ENCODE results near the gene CIB2.

The CIB2 gene

DNA sequence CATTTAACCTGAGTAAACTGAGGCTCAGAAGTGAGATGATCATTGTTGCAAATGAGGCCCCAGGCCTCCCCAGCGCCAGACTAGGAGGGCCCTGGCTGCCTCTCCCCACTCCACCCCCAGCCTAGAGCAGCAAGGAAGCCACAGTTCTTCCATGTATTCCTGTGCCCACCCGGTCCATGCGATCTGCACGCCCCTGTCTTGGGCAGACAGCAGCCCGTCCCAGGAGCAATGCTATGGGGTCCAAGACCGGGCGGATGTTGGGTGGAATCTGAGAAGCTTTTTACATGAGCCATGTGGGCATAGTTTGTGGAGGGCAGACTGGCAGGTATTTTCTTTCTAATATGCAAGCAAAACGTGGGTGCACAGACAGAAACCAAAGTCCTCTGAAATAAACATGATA is 23.8 kb downstream of the CIB2 start:
- DNase-seq (ENCODE audit: low spot score) = no peak

DNA sequence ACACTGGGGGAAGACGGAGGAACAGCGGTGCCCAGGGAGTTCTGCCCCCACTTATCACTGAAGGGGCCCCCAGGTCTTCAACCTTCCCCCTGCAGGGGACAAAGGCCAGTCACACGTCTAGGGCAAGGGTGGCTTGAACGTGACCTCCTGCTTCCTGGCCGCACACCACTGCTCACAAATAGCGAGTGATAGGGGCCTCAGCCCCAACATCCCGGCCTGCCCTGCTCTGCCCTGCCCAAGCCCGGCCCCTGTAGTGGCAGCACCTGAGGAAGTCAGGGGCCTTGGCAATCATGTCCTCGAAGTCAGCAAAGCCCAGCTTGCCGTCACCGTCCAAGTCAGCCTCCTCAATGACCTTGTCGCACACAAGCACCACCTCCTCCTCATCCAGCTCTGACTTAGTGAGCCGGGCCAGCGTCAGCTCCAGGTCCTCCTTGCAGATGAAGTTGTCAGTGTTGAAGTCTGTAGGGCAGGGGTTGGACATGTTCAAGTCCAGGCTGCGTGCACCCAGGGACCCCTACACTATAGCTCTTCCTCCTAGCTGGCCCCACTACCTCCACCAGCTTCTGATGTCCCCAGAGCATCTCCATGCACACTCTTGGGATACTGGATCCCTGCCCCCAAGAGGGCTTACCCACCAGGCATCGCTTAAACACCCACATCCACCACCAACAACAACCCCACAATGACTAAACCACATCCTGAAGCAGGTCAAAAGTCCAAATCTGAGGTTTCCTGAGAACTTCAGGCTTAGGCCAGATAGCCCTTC is 25.6 kb downstream of the CIB2 start:
- DNase-seq (ENCODE audit: low spot score) = no peak

DNA sequence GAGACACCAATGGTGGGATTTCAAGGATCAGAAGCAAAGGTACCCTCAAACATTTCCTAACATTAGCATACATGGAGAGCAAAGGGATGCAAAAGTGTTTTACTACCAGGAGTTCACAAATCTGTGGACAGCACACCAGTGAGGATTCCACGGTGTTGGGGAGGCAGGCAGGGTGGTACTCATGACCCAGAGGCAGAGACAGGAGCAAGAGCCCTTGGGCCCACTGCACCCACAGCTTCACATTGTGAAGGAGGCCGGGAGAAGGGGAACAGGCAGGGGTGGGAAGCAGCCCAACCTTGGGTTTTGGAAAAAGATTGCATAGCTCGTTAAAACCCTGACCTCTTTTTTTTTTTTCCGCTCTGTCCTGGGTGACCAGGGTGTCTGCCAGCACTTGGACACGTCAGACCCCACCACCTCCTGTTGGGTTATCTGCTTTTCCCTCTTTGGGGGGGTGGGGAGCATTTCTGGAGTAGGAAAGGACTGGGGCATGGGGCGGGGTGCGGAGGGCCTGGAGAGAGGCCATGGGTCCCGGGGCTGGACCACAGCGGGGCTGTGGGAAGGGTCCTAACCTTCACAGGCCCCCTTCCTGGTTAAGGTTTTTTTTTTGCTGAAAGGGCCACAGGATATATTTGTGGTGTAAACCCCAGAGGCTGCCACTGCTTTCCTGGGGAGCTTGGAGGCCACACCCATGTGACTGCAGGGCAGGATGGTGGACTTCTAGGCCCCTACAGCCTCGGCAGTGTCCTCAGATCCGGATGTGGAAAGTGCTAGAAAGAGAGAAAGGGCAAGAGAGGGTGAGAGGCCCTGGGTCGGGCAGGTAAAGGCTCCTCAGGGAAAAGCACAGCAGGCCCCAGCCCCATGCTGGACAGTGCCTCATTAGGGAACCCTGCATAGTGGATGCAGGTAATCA is 26.4 kb downstream of the CIB2 start:
- DNase-seq (ENCODE audit: low spot score) = no peak

DNA sequence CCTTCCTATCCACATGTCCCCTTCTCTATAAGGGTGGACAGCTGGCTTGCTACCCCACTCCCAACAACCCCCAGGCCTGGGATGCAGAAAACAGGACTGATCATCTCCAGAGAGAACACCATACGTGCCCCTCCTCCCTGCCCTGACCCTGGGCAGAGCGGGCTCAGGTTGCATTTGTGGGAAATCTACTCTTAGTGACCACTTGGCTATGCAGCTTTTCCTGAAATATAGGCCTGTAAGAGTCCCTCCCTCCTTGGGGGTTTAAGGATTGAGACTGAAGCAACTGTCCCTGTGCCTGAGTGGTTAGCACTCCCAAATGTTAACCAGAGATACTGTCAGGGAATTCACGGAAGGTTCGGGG is 27.1 kb downstream of the CIB2 start:
- DNase-seq (ENCODE audit: low spot score) = no peak

DNA sequence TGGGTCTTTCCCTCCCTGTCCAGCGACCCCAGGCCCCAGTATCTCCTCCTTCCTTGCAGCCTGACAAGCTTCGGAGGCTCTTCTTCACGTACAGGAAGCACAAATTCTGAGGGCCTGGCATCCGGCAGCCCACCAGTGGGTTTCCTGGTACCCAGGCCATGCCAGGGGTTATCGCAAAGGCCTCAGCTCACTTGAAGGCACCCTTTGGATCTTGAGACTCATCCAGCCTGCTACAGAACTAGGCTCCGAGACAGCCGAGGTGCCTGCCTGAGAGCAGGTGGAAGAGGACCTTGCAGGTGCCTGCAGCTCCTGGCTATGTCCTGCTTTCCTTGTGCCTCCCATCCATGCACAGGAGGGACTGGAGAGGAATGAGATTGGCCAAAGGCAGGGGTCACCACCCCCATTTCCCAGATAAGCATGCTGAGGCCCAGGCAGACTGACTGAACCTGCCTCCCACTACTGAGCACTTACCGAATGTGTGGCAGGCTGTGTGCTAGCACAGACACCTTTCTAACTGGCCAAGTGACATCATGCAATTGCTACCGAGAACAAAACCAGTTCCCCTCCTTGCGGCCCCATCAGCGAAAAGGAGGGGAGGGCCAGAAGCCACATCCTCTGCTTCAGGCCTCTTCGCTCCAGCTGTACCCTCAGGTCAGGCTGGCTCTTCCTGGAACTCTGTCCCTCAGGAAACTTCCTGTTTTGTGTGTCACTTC is 27.7 kb downstream of the CIB2 start:
- peak; percentile 68 for DNase-seq (ENCODE audit: low spot score)

DNA sequence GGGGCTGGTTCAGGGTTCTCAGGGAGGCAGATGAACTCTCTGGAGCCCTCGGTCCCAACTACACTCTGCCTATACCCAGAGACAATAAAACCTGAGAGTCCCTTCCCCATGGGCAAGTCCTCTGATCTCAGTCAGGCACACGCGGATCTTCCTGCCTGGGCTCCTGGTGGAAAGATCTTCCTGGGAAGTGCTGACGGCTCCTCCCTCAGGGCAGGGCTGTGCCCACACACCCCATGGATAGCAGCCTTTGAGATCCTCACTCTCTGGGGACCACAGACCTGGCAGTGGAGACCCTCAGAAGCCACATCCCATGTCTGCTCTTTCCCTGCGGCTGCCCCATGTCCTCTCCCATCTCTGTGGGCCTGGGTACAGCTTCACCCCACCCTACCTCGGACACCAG is 28.5 kb downstream of the CIB2 start:
- no peak for DNase-seq (ENCODE audit: low spot score)

DNA sequence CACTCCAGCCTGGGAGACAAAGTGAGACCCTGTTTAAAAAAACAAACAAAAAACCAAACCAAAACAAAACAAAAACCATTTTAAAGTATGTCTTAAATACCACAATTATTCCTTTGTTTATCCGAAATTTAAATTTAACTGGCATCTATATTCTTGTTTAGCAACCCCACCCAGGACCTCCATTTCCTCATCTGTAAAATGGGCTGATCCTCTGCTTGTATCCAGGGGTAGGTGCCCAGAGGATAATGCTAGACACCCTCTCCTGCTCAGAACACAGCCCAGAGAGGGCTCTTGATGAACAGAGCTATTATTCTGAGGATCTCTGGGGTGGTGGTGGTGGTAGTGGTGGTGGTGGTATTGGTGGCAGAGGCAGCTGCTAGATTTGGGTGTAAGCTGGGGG is 29.0 kb downstream of the CIB2 start:
- DNase-seq (ENCODE audit: low spot score) = no peak

DNA sequence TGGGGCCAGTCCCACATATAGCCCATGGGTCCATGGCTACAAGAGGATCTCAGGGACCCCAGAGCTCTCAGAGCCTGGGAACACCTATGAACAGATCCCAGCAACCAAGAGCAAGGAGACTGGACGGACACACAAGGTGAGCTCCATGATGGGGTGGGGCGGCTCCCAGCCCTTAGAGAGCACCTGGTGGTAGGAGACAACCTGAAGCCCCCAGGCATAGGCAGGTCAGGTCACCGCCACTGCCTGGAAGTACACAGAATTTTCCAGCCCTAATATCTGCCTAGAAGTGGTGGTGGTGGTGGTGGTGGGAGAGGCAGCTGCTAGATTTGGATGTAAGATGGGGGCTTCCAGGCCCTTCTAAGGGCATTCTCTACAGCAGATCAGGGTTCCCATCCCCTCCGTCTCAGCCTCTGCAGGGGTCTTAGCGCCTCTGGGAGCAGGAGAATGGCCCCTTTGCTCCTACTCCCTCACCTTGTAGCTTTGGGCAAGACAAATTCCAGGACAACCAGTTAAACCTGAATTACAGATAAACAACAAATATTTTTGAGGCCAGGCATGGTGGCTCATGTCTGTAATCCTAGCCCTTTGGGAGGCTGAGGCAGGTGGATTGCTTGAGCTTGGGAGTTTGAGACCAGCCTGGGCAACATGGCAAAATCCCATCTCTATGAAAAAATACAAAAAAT is 29.7 kb downstream of the CIB2 start:
- DNase-seq (ENCODE audit: low spot score) = no peak

DNA sequence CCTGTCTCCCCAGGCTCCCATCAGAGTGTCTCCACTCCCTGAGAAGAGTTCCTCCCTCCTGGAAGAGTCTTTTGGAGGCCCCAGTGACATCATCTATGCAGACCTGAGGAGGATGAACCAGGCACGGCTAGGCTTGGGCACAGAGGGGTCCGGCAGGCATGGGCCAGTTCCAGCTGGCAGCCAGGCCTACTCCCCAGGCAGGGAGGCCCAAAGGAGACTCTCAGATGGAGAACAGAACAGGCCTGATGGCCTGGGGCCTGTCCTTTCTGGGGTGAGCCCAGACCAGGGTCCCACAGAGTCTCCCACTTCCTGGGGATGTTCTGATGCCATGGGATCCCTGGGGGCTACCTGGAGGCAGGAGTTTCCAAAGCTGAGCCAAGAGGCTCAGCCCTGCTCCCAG is 30.4 kb downstream of the CIB2 start:
- DNase-seq (ENCODE audit: low spot score) = no peak

DNA sequence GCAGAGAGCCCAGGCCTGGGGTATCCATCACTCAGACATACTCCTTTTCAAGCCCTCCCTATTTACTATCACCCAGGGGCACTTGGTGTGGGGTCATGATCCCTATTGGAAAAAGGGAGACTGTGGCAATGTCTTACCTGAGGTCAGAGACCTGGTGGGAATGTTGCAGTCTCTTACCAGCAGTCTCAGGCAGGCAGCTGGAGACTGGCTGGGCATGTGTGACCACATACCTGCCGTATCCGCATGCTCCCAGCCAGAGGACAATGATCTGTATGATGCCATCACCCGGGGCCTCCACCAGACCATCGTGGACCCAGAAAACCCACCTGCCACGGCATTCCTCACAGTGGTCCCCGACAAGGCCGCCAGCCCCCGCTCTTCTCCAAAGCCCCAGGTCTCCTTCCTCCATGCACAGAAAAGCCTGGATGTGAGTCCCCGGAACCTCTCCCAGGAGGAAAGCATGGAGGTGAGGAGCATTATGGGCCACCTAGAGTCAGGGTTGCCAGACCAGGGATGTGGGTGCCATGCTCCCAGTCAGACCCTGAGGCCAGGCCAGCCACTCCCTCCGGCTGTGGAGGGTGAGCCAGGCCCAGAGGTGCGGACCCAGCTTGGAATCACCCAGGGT is 33.0 kb downstream of the CIB2 start:
- no peak for DNase-seq (ENCODE audit: low spot score)

DNA sequence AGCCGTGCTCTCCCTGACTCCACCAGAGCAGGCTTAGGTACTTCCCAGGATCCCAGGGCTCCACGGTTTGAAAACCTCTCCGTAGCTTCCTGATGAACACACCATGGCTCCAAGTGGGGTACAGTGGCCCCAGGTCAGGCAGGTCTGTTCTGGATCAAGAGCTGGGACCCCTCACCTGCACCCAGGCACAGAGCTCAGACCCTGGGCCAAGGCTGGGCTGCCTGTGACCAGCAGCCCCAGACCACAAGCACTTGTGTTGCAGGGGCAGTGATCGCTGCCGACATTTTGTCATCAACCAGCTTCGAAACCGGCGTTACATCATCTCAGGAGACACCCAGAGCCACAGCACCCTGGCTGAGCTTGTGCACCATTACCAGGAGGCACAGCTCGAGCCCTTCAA is 33.6 kb downstream of the CIB2 start:
- no peak for DNase-seq (ENCODE audit: low spot score)

DNA sequence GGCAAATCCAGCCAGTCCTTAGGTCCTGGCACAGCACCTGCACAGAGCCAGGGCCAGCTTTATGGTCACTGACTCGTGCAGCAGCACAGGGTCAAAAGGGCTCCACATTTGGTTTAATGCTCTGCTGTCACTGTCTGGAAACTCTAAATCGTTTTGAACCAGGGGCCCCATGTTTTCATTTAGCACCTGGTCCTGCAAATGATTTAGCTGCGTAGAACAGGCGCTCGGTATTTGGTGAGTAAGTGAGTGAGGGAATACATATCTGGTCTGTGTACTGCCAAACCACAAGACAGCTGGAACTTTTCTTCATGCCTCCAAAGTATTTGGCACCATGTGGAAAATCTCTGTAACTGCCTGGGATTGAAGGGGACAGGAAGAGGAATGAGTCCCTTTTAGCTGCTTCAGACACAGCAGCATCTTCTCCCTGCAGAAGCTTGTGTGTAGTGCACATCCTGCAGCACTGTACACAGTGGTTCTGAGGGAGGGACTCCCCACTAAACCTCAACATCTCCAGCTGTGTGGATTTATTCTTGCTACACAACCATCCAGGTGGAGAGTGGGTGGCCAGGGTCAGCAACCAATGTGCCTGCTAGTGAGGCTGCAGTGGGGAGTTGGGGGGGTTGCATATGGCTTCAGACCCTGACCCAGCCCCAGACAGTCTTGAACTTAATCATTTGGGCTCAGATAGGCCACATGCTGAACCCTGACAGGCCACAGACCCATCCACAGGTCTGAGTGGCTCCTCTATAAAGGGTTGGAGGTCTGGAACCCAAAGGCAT is 37.8 kb downstream of the CIB2 start:
- DNase-seq (ENCODE audit: low spot score) = no peak

DNA sequence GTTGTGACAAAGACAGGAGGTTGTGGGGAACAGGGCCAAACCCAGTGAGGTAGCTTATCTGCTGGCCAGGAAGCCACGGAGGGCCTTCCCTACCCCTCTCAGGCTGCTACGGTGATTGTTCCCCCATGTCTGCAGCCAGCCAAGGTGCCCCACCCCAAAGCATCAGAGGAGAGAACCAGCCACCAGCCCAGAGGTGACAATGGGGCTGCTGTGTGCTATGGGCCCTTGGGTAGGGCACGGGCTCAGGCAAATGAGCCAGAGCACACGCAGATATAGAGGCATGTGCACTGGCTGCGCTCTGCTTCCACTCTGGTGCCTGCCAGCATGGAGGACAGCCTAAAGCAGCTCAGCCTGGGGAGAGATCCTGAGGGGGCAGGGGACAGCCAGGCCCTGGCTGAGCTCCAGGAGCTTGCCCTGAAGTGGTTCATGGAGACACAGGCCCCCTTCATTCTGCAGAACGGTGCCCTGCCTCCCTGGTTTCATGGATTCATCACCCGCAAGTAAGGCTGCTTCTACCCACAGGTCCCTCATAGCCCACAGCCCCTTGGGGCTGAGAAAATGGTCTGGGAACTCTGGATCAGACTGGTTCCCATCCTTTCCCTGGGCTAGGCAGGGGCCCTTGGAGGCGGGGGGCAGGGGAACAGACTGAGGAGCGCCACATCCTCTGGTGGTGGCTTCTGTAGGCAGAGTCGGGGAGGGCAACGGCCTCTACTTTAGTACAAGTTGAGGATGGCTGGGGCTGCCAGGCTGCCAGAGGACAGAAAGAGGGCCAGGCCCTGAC is 38.8 kb downstream of the CIB2 start, which contains the start of gene SH2D7:
SH2D7 (plus strand) TSS at position 301 of the 781 bp plus-strand sequence; CDS start at position 325, 24 bp downstream.
- DNase-seq (ENCODE audit: low spot score) = no peak

DNA sequence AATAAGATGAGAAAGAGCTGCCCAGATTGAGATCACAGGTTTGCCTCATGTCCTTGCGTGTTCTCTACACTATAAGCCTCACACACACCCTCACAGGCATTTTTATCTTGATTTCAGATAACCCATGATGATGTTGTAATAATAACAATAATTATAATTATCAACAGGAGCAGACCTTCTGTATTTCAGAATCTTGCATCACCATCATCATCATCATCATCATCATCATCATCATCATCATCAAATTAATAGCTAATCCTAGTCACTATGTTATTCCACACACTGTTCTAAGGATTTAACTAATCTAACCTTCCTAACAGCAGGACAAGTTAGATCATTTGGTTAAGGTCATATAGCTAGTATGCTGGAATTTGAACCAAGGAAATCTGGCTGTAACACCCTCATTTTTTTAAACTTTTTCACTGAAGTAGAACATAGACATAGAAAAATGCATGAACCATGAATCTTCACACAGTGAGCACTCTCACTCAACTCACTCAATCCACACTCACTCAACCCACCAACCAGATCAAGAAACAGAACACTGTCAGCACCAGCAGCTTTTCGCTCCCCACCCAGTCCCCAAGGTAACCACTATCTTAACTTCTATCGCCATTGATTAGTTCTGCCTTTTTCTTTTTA is 40.7 kb downstream of the CIB2 start:
- no peak for DNase-seq (ENCODE audit: low spot score)

DNA sequence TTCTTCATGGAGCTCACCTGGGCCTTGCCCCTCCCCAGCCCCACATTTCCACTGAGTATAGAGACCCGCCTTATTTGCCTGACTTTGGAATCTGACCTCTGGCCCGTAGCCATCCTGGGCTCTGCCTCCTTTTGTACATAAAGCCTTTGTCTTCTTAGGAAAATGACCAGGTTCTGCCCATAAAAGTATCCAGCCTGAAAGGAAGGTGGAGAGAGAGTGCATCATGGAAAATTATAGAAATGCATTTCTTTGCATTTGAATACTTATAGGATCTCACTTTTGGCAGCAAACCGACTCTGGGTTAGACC is 42.5 kb downstream of the CIB2 start:
- DNase-seq (ENCODE audit: low spot score) = no peak

DNA sequence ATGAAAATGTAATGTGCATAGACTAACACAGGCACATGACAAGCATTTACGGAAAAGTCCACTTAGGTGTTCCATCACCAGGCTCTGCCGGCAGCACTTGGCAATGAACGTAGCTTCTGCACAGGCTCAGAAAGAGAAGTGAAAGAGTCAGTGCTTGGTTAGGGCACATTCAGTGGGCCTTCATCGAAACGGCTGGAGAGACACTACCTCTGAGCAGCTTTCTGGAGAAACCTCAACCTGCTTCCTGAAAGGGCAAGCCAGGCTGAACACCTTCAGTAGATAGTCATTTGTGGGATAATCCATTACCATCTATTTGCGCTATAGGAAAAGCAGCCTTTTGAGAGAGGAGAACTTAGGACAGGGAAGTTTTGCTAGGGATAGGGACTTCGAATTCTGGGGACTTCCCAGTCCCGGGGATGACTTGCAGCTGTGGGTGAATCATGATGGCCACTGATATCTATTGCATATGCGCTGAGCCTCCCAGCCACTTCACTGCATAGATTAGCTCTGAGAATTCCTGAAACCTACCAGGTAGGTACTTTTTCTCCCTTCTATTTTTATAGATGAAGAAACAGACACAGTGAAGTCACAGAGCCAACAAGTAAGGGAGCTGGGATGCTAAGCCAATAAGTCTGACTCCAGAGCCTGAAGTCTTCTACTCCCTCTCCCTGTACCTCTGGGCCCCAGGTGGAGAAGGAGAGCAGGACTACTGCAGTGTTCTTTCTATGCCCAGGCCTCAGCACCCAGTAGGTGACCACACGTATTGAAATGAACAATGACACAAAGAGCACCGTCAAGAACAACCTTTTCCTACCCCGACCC is 43.1 kb downstream of the CIB2 start:
- DNase-seq (ENCODE audit: low spot score) = no peak

DNA sequence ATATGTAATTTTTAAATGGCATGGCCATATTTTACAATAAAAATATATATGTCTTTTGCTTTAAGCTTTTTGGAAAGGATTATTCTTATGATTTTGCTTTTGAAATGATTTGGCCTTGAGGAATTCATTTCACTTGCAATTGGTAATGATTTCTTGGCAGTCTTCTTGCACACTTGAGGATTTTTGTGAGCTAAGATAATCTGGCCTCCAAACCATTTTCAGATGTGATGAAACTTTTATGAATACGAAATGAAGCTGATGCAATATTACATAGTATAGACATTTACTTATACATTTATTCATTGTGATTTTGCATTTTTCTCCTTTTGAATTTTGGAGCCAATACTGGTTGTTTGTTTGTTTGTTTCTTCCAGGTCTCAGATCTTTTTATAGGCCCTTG is 45.3 kb downstream of the CIB2 start:
- DNase-seq (ENCODE audit: low spot score) = no peak

DNA sequence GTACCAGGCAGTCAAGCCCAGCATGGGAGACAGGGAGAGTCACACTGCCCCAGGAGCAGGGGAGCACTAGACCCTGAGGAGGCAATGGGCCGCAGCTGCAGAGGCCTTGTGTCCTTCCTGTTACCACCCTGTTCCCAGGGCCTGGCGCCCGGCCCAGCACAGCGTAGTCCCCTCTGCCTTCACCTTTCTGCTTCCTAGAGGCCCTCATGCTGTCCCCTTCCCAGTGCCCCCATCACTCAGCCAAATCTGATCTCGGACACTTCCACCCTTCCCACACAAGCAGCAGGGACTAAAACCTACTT is 46.8 kb downstream of the CIB2 start:
- no peak for DNase-seq (ENCODE audit: low spot score)
